HG03571 (cell line): ENCODE data around the gene SPDL1.

Source experiments
- ATAC-seq: cut with Tn5 transposase; IDR thresholded peaks from one replicate; pipeline ENCODE4 v1.9.1; 2021; ENCODE audit not compliant: unreplicated experiment

SPDL1 gene, protein sequence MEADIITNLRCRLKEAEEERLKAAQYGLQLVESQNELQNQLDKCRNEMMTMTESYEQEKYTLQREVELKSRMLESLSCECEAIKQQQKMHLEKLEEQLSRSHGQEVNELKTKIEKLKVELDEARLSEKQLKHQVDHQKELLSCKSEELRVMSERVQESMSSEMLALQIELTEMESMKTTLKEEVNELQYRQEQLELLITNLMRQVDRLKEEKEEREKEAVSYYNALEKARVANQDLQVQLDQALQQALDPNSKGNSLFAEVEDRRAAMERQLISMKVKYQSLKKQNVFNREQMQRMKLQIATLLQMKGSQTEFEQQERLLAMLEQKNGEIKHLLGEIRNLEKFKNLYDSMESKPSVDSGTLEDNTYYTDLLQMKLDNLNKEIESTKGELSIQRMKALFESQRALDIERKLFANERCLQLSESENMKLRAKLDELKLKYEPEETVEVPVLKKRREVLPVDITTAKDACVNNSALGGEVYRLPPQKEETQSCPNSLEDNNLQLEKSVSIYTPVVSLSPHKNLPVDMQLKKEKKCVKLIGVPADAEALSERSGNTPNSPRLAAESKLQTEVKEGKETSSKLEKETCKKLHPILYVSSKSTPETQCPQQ

DNA sequence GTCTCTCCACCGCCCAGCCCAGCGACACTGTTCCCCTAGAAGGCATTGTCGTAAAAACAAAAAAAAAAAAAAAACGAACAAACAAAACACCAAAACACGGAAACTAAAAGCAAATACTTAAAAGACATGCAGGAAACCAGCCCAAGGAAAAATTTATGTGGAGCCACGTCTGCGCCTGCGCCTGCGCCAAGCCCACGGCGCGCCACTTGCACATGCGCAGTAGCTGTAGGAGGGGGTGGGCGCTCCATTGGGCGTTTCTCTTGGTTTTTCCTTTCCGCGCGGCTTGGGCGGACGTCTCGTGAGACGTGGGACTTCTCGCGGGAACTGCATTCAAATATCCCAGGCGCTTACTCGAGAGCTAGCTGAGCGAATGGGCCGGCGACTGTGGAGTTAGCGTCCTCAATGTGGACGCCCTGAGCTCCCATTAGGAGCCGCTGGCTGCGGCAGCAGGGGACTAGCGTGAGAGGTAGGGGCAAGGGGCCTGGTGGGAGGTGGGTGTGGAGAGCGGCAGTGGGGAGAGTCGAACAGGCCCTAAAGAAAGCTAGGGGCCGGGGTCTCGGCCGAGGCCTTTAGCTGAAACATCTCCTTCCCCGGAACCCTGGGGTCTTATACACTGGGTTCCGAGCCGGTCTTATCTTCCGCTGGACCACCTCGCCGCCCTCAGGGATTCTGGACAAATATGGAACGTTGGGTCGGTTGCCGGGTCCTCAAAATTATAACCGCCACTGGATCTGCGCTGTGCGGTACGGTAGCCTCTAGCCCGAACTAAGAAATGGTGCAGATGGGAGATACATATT lies at the start of gene SPDL1:
TSS of gene SPDL1 (plus strand) at position 350 of the 797 bp plus-strand sequence. CDS start 4,644 bp downstream, outside the sequence.
- peak; percentile 90 for ATAC-seq

DNA sequence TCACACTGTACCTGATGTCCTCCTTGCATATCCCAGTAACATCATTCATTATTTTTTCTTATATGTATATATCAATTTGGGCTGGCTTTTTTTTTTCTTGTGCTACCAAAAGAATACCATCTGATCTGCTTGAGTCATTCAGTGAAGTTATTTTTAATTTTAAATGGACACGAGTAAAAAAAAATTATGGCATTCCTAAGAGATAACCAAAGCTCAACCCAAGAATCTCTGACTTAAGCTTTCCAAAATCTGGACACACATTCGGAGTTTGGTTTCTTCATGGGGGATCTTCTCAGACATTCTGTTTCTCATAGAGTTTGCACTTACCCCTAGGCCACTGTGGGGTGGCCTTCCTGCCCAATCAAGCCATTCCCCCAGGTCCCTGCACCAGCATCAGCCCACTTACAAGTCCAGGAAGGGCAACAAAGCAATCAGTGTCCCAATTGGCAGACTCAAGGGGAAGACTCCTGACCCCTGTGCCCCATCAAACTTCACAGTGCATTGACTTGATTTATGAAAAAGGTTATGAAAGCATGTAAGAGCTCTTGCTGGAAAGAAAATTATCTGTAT lies 49.2 kb upstream of the SPDL1 start:
- no peak for ATAC-seq

DNA sequence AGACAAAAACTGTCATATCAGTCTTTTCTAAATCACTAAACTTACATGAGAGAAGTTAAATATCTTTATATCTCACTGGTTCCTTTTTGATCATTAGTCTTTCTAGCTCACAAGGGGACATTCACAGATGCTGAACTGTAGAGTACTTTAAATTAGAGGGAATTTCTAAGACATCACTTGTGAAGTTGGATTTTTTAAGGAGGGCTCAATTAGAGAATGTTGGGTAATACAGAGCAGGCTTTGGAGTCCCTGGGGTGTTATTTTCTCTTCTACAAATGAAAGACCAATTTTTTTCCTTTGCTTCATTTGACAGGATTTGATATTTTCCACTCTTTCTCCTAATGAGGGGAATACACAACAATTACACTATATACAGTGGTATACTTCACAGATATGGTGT lies 48.6 kb upstream of the SPDL1 start:
- no peak for ATAC-seq

DNA sequence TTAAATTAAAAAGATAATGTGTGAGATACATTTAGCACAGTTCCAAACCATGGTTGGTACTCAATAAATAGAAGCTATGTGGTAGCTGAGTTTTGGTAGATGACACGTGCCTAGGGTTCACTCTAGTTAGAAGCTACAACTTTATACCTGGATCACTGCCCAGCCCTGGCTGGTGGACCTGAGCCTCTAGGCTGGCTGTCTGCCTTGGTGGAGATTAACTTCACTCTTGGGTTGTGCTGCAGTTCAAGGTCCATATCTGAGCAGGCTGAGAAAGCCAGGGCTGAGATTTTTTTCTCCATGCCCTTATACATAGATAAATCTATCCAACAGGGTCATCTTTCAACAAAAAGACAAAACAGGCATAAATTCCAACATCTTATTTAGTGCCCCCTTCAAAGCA lies 44.6 kb upstream of the SPDL1 start:
- ATAC-seq = no peak

DNA sequence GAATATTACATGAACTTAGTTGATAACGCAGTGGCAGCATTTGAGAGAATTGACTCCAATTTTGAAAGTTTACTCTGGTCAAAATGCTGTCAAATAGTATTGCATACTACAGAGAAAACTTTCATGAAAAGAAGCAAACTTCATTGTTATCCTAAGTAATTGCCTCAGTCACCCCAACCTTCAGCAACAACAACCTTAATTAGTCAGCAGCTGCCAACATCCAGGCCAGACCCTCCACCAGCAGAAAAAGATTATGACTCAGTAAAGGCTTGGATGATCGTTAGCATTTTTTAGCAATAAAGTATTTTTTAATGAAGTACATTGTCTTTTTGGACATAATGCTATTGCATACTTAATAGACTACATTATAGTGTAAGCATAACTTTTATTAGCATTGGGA lies 40.8 kb upstream of the SPDL1 start:
- no peak for ATAC-seq

DNA sequence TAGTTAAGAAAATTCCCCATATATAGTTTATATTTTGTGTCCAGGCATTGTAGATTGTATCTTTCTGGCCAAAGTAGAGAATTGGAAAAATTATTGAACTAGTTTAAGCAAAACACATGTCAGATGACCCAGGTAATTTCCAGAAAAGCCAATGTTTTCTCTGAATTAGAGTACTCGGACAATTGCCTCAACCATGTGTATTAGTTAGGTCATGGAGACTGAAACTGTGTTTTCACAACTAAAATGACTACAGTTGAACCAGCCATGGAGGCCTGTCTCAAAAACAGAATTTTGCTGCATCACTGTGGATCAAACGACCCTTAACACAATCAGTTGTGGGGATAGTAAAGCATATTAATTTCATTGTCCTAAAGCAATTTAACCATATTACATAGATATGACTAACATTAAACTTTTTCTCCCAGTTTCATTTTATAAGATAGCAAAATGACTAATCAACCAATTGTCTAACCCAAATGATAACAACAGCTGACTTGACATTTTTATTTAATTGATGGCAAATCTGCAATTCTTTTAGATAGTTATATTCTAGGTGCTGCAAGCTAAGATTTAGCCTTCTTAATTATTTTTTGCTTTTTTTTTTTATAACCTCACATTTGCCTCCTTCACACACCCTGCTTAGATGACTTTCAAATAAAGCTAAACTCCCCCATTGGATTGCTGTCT lies 39.2 kb upstream of the SPDL1 start:
- no peak for ATAC-seq

DNA sequence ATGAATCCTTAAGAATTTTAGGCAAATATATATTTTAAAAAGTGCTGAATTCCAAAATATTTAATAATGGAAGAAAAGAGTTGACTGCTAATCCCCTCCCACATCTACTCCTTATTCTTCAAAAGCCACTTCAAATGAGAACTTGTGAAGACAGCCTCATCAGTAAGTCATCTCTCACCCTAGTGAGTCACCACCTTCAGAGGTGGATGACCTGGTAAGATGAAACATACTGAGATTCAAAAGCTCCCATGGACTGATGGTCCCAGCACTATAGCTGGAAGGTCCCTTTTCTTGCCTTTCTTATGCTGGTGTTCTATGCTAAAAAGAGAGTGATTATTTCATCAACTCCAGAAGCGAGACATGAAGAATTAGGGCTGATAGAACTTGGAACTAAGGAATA lies 37.8 kb upstream of the SPDL1 start:
- ATAC-seq = no peak

DNA sequence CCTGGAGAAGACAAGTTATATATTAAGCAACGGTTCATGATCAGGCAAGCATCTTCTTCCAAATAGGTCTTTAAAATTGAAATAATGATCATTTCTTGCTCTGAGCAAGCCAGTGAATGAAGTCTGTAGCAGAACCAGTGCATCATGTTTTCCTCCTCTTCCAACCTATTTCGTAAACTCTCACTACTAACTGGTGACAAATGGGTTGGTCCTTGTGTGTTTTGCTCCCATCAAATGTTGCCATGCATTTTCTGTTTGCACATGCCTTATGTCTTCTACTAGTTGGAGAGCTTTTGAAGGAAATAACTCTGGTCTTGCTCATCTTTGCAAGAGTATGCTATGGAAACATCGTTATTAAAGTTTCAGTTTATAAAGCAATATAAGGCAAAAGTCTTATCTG lies 37.2 kb upstream of the SPDL1 start:
- ATAC-seq = no peak

DNA sequence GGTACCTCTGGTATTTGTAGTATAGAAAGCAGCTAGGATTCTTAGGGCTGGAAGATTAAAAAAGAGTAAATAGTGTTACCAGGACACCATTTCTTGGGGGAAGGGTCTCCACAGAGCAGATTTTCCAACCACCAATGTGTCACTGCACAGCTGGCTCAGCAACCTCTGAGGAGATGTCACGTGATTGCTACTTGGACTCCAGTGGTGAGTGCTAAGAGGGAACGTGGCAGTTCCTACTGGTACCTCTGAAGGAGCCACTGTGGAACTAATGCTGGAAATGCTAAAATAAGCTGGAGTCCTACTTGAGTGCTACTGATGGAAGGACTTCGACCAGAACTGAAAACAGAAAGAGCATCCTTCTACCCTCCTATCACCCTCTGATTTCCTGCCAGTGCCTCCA lies 36.1 kb upstream of the SPDL1 start:
- ATAC-seq = no peak

DNA sequence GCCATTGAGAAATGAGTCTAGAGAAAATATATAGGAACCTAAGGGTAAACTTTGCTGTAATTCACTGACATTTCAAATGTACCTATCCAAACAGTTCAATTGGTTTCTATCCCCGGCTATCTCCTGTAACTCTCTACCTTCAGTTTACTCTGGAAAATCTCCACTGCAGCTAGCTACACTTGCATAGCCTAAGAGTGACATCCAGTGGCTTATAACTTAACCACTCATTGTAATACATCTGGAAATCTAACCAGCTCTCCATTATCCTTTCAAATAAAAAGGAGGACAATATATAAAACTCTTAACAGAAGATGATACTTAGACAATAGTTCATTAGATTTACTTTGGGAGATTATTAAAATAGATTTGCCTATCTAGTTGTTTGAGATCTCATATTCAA lies 35.3 kb upstream of the SPDL1 start:
- no peak for ATAC-seq

DNA sequence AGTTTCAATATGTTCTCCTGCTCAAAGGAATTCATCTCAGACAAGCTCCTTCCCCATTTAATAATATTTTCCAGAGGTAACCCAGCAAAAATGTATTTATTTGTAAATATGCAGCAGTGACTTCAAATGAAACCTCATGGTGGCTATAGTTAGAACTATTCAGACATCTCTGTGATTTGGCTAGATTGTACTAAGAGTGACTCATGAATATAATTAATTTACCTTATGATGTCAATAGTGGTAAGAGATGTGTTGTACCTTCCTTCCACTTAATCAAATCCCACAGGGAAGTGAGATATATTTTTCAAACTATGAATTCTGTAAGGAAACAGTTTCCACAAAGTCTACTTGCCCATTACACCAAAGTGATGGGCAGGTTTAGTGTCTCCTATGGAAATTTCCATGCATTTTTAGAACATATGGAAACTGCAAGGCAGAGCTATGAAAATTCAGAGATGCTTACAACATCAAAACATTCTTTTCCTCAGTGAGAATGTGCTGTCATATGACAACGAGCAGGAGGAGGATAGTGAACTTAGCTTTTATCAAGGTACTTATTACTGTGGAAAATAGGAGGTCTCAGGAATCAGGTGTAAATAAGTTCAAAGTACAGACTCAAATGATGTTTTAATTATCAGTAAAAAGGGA lies 34.0 kb upstream of the SPDL1 start:
- no peak for ATAC-seq

DNA sequence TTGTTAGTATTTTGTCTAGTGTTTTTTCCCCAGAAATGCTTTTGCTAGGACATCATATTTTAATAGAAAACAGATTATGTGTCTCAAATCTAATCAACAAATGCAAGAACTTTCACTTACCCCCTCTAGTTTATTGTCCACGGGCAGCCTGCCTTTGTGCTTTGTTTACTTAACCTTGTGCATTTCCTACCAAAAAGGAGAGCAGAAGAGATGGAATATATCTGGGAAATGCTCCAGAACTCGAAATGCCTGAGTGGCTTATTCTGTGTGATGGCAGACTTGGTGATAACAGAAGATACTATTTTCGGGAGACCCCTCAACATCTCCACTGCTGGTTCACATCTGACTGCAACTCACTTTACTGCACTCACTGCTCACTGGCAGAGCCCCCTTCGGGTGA lies 33.3 kb upstream of the SPDL1 start:
- ATAC-seq = no peak

DNA sequence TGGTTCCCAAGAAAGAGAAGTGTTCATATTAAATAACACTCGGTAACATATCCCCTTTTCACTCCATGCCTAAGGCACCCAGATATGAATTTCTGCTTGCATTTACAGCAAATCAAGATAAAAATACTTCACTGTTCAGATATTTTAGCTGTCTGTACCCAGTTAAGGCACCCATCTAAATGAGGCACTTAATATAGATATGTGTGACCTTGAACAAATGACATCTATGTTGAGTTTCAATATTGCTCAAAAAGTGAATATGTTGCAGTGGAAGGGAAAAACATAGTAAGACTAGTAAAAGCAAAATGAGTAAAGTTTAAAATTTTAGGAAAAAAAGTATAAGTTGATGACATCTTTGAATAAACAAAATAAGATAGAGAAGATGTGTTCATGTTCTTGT lies 32.4 kb upstream of the SPDL1 start:
- no peak for ATAC-seq

DNA sequence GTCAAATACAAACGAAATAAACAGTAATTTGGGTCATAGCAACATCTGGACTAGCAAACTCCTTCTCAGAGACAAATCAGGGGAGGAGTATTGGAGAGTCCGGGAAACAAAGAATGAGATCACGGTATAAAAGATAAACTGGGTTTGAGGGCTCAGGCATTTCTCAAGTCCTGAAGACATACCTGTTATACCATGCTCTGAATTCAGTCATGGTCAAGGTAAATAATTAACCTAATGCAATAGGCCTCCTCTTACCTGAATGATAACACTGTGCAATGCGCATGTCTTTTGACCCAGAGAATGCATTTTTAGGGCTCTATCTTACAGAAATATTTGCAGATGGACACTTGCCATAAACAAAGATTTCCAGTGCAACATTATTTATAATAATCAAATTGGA lies 31.9 kb upstream of the SPDL1 start:
- no peak for ATAC-seq

DNA sequence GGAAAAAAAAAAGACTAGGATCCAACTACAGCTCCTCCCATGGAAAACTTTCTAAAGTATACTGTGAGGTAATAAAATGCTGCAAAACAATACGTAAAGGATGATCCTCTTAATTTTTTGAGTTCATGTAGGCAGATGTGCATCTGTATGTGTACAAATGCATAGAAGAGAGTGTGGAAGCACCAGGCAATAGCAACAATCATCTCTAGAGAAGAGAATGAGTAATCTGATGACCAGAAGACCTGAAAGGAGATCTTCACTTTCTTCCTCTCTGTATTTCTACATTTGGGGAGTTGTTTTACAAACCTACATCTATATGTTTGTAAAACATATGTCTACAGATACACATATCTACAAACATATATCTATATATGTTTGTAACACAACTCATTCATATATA lies 29.3 kb upstream of the SPDL1 start:
- ATAC-seq = no peak

DNA sequence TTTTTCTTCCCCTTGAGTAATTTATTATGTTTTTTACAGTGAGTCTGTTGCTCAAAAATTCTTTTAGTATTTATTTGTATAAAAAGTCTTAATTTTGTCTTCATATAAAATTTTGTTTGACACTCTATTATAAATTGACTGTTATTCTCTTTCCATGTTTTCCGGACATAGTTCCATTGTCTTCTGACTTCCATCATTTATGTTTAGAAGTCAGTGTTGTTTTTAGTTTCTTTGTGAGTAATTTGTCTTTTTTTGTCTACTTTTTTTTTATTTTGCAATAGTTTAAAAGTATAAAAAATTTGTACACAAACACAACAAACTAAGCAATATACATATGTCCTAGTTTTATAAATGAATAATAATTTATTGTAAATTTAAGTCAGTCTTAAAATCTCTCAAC lies 25.7 kb upstream of the SPDL1 start:
- ATAC-seq = no peak

DNA sequence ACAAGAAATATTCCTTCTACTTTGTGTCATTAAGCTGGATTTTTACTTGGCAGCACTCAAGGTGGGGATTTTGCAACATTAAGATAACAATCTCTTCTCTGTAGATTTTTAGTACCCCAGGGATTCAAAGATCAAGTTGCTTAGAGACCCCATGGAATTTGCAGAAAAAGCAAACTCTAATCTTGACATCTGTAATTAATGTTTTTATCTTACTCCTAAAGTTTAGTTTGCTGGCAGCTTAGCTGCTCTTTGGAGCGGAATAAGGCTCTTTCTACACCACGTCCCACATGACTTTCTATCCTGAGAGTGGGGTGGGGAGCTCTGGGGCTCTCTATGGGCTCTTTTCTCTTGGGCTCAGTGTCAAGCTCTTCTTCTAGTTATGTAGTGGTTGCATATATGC lies 21.7 kb upstream of the SPDL1 start:
- ATAC-seq = no peak

DNA sequence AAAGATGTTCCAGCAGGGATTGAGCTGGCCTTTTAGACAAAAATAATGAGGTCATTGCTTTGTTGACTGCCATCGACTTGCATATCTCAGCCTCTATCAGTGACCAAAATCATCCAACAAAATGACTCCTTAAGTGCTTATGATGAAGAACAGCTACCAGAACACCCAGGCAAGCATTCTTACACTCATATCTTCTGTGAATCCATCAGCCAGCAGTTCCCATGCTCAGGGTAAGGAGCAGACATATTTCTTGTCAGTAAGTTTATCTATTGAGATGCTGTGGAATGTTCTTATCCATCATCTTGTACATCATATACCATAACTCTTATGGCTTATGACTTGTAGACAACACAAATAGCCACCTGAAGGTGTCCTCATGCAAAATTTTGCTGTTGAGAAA lies 20.2 kb upstream of the SPDL1 start:
- no peak for ATAC-seq

DNA sequence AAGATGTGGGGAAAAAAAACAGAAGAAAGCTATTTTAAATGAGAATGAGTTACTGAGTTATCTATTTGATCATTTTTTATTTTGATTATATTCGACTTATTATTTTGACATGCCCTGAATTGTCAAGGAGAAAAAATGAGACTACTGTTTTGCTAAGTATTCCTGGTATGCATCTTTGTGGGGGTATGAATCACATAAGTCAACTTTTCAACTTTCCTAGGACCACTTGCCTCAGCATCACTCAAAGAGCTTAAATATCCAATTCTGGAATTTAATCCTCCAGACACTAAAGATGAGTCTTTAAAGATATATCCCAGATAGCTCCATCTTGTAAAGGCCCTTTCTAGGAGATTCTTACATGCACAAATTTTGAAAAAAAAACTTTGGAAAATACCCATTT lies 17.4 kb upstream of the SPDL1 start:
- ATAC-seq = no peak

DNA sequence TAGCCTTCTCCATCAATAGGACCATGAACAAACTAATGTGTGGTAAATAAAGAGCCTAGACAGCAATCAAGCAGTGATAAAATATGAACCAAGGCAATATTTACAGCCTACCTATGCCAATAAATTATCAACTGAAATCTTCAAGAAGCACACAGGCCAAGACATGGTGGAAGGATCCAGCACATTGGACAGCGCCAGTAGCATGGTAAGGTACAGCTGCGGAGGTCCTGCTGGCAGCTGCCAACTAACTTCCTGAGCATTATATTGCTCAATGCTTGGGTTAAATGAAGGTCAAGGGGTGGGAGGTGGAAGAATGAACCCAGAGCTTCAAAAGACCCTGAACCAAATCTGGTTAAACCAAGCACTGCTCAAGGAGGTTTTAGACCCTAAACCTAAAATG lies 16.5 kb upstream of the SPDL1 start:
- no peak for ATAC-seq

DNA sequence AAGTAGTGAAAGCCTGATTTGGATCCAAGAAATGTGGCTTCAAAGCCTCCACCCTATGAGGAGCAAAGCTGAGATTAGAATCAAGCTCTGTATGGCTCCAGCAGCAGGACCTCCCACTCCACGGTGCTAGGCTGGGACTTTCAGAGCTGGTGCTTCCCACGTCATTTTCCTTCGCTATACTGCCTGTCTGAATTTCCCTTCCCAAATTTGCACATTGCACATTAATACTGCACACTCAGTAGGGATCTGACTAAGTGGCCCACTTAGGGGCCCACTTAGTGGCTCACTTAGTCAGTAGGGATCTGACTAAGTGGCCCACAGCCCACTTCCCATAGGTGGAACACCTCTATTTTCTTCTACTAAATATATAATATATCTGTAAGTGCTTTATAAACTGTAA lies 14.1 kb upstream of the SPDL1 start:
- ATAC-seq = no peak
